ENCODE data around the gene C14orf180. TPM values are rescaled to one million over a fixed set of nuclear protein-coding genes. Genes with fewer than 3 reads are reported as not detected.

The C14orf180 gene
- polyA plus RNA-seq, 1 experiment = not detected

DNA sequence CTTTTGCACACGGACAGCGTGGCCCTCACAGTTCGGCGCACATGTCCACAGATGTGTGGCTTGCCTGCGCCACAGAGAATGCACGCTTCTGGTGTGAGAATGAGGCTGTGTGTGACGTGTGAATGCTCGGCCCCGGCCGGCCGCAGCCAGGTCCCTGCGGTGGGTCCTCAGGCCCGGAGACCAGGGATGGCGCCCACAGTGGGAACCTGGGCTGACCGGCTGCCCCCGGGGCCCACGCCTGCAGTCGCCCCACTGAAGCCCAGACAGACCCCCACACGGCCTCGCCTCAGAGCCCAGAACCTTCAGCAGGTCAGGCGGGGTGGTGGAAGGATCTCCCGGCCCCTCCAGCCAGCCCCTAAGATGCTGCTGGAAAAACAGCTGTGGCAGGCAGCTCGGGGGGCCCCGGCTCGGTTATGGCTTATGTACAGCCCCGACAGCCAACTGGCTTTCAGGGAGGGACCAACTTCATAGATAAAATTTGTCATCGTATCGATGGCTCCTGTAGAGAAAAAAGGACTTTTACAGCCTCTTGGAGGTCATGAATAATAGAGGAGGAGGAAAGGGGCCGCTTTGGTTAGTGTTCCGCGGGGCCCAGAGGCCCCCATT, 4.5 kb upstream of the C14orf180 start:
- H3K4me3 ChIP-seq (ENCODE audit: low read depth, low read length) = no peak overlapping the region
- no peak overlapping the region for H3K27ac ChIP-seq (ENCODE audit: low read depth, low read length)
- POLR2A ChIA-PET = no interaction called here
- H3K9me3 ChIP-seq (ENCODE audit: control insufficient read depth, insufficient read depth, low read length) = no peaks in the 10 kb centered on the region; the same call in 1 of the 2 replicates
- CTCF ChIA-PET = no interaction called here
- DNase-seq (ENCODE audit: low read depth, low spot score) = no peak
- peaks cover 17% of the 10 kb centered on the region for H3K27me3 ChIP-seq (ENCODE audit: control insufficient read depth, insufficient read depth, low read length)
- TF ChIP-seq, protein P1, sequence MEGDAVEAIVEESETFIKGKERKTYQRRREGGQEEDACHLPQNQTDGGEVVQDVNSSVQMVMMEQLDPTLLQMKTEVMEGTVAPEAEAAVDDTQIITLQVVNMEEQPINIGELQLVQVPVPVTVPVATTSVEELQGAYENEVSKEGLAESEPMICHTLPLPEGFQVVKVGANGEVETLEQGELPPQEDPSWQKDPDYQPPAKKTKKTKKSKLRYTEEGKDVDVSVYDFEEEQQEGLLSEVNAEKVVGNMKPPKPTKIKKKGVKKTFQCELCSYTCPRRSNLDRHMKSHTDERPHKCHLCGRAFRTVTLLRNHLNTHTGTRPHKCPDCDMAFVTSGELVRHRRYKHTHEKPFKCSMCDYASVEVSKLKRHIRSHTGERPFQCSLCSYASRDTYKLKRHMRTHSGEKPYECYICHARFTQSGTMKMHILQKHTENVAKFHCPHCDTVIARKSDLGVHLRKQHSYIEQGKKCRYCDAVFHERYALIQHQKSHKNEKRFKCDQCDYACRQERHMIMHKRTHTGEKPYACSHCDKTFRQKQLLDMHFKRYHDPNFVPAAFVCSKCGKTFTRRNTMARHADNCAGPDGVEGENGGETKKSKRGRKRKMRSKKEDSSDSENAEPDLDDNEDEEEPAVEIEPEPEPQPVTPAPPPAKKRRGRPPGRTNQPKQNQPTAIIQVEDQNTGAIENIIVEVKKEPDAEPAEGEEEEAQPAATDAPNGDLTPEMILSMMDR (IDR thresholded peaks at IDR 0.05; ENCODE audit: low read depth, low read length) = no peak

DNA sequence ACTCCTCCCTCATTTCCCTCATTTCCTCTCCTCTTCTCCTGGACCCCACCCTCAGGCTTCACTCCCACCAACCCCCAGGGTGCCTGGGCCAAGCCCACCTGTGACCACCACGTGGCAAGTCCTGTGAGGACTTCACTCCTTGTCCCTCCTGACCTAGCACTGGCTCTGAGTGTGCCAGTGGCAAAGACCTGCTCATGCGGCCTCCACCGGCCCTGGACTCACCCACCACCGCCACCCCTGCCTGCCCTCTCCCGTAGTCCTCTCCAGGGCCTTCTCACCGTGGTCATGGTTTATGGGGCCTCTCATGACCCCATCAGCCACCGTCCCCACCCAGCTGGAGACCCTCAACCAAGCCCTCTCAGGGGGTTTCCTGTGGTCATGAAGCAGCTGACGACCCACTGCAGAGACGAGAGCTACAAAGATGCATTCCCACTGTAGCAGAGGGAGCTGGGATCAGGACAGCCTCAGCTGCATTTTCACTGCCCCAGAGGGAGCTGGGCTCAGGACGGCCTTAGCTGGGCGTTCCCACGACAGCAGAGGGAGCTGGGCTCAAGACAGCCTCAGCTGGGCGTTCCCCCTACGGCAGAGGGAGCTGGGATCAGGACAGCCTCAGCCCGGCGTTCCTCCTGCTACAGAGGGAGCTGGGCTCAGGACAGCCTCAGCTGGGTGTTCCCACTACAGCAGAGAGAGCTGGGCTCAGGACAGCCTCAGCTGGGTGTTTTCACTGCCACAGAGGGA, 3.2 kb upstream of the C14orf180 start:
- ChIA-PET CTCF (no interaction called here), POLR2A (no interaction called here)
- TF ChIP-seq, protein P1 (IDR thresholded peaks at IDR 0.05; ENCODE audit: low read depth, low read length) = no peak
- H3K4me3 ChIP-seq (ENCODE audit: low read depth, low read length) = no peak overlapping the region
- H3K27ac ChIP-seq (ENCODE audit: low read depth, low read length) = no peak overlapping the region
- H3K9me3 ChIP-seq (ENCODE audit: control insufficient read depth, insufficient read depth, low read length) = no peaks in the 10 kb centered on the region; the same call in 1 of the 2 replicates
- no peak for DNase-seq (ENCODE audit: low read depth, low spot score)
- peaks cover 17% of the 10 kb centered on the region for H3K27me3 ChIP-seq (ENCODE audit: control insufficient read depth, insufficient read depth, low read length)

DNA sequence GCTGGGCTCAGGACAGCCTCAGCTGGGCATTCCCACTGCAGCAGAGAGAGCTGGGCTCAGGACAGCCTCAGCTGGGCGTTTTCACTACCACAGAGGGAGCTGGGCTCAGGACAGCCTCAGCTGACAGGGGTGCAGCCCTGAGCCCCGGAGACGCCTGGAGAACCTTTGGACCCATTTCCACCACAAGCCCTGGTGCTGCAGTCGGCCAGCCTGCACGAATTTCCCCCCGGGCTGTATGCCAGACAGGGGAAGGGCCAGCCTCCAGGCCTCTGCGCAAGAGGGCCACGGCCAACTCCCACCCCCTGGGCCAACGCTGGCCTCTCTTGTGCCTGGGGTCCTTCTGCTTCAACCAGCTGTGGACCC, 2.6 kb upstream of the C14orf180 start:
- Histone ChIP-seq H3K27ac (ENCODE audit: low read depth, low read length) (no peak overlapping the region), H3K9me3 (ENCODE audit: control insufficient read depth, insufficient read depth, low read length) (no peaks in the 10 kb centered on the region; the same call in 1 of the 2 replicates), H3K4me3 (ENCODE audit: low read depth, low read length) (no peak overlapping the region), H3K27me3 (ENCODE audit: control insufficient read depth, insufficient read depth, low read length) (peaks cover 17% of the 10 kb centered on the region)
- POLR2A ChIA-PET = no interaction called here
- CTCF ChIA-PET = no interaction called here
- DNase-seq (ENCODE audit: low read depth, low spot score) = no peak
- TF ChIP-seq, protein P1 (IDR thresholded peaks at IDR 0.05; ENCODE audit: low read depth, low read length) = no peak

DNA sequence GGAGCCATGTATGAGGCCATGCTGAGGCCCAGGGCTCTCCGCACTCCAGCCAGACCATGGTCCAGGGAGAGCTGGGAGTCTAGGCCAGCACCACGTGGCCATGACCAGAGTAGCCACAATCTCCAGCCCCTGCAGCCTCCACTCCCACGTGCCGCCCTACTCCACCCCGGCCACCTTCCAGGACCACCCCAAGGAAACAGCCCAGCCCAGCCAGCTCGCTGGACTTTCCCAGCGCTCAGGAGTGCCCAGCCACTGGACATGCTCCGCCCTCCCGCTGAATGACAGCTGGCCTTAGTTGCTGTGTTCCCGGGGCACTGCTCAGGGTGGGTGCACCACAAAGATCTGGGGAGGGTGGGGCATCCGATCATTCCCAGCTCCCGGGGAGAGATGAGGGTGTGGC, 2.1 kb upstream of the C14orf180 start:
- Histone ChIP-seq H3K27me3 (ENCODE audit: control insufficient read depth, insufficient read depth, low read length) (peaks cover 17% of the 10 kb centered on the region), H3K9me3 (ENCODE audit: control insufficient read depth, insufficient read depth, low read length) (no peaks in the 10 kb centered on the region; the same call in 1 of the 2 replicates), H3K27ac (ENCODE audit: low read depth, low read length) (no peak overlapping the region), H3K4me3 (ENCODE audit: low read depth, low read length) (no peak overlapping the region)
- DNase-seq (ENCODE audit: low read depth, low spot score) = no peak
- CTCF ChIA-PET = no interaction called here
- TF ChIP-seq, protein P1 (IDR thresholded peaks at IDR 0.05; ENCODE audit: low read depth, low read length) = no peak
- POLR2A ChIA-PET = no interaction called here

DNA sequence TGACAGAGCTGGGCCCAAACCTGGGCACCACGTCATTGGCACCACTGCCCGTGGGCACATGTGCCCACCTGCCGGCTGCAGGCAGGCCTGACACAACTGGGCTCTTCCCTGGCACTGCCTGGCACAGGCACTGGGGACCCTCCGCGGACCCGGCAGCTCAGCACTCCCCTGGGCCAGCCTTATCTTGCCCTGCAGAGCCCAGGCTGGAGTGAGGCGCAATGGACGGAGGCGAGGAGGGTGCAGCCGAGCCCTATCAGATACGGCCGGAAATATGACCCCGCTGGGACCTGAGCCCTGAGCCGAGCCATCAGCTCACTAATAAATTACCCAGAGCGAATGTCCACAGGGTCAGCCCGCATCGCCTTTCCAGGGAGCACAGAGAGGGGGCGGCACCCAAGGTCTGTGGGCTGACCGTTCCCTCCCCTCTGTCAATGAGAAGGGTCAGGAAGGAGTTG, 1.7 kb upstream of the C14orf180 start:
- POLR2A ChIA-PET = no interaction called here
- peaks cover 17% of the 10 kb centered on the region for H3K27me3 ChIP-seq (ENCODE audit: control insufficient read depth, insufficient read depth, low read length)
- no peak overlapping the region for H3K4me3 ChIP-seq (ENCODE audit: low read depth, low read length)
- no peaks in the 10 kb centered on the region; the same call in 1 of the 2 replicates for H3K9me3 ChIP-seq (ENCODE audit: control insufficient read depth, insufficient read depth, low read length)
- CTCF ChIA-PET = no interaction called here
- no peak for DNase-seq (ENCODE audit: low read depth, low spot score)
- H3K27ac ChIP-seq (ENCODE audit: low read depth, low read length) = no peak overlapping the region
- TF ChIP-seq, protein P1 (IDR thresholded peaks at IDR 0.05; ENCODE audit: low read depth, low read length) = no peak
